HG03095 (cell line): ENCODE data around the gene UBE2S.

ENCODE experiments used
- ATAC-seq: cut with Tn5 transposase; IDR thresholded peaks from one replicate; pipeline ENCODE4 v1.9.1; 2021; ENCODE audit warnings: moderate library complexity; ENCODE audit not compliant: unreplicated experiment

The UBE2S gene

DNA sequence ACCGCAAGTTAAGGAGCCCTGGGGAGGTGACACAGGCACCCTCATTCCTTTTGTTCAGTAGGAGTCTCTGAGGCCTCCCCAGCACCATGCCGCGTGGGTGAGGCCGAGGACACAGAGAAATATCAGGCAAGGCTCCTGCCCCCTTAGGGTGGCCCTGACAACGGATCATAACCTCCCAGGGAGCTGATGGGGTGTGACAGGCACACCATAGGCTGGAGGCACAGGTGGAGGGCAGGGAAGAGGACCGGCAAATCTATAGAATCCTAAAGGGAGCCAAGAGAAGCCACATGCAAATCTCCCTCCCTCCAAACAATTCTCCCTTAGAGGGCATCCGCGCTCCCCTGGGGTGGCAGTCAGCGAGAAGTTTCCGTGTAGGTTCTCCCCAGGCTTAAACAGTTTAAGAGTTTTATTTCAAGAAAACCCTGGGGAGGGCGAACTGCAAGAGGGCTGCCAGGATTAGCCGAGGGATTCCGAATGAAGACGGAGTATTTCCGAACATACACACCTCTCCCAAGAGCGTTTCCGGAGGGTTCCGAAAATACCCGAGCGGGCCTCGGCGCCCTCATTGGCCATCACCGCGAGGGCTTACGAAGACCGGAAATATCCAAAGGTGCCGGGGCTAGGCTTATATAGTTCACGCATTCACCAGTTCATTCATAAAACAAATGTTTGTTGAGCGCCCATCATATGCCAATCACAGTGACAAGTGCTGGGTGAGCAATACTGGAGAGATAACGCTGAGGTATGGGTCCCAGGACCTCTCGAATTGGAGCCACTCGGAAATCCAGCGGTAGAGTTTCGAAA, 22.5 kb downstream of the UBE2S start:
- ATAC-seq, result peak; percentile 39

DNA sequence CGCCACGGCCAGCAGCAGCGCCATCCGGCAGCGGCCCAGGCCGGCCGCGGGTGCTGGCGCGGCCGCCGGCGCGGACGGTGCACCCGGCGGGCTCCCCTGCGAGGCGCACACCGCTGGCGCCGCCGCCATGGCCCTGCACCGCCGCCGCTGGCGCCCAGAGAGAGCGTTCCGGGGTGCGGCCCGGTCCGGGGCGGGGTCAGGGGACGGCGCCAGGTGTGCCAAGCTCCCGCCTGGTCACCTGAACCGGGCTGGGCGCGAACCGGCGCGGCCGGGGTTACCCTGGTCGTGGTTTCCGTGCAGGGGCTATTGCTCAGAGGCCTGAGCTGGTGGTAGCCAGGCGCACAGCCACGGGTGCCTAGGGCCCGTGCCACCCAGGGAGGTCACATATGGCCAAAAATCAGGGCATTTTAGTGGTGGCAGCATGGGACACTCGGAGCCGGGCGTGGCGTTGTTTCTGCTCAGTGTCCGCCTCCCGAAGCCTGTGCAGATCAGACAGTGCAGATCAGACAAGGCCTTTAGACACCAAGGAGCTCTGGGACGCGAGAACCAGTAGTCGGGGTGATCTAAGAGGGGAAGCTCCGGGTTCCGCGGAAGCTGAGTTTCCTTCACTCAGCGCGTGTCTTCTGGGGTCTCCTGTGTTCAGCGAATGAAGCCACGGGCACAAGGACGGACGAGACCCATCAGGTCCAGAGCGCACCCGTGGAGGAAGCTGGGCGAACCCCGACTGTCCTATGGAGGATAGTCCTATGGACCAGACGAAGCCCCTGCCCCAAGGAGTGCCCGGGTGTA, 23.3 kb downstream of the UBE2S start, which contains the start of gene TMEM238:
Gene TMEM238, minus strand, starts transcription at position 162 of the 789 bp plus-strand sequence. Its CDS starts 33 bp downstream, at position 129.
- ATAC-seq, result no peak

- ATAC-seq, result no peak
Observed at GRCh38 chr19:55383279-55384130, 24.1 kb downstream of the UBE2S start.

- ATAC-seq, result no peak
Observed at GRCh38 chr19:55382522-55383054, 25.0 kb downstream of the UBE2S start.

GRCh38 chr19:55382013-55382412, 25.6 kb downstream of the UBE2S start:
- no peak for ATAC-seq

GRCh38 chr19:55379174-55379573, 28.4 kb downstream of the UBE2S start:
- no peak for ATAC-seq

DNA sequence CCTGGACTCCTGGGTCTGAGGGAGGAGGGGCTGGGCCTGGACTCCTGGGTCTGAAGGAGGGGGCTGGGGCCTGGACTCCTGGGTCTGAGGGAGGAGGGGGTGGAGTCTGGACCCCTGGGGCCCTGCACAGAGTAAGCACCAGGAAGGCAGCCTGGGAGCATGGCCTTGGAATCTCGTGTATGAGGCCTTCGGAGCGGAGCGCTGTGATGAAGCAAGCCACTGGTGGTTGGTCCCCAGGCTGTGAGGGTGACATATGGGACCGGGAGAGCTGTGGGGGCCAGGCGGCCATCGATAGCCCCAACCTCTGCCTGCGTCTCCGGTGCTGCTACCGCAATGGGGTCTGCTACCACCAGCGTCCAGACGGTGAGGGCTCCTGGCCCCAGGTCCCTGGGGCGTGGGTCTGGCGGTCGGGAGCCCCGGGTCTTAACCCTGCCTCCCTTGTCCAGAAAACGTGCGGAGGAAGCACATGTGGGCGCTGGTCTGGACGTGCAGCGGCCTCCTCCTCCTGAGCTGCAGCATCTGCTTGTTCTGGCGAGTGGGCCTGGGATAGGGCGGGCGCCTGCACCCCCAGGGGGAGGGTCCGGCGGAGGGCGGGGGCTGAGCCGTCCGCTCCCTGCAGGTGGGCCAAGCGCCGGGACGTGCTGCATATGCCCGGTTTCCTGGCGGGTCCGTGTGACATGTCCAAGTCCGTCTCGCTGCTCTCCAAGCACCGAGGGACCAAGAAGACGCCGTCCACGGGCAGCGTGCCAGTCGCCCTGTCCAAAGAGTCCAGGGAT, 30.0 kb downstream of the UBE2S start:
- no peak for ATAC-seq

DNA sequence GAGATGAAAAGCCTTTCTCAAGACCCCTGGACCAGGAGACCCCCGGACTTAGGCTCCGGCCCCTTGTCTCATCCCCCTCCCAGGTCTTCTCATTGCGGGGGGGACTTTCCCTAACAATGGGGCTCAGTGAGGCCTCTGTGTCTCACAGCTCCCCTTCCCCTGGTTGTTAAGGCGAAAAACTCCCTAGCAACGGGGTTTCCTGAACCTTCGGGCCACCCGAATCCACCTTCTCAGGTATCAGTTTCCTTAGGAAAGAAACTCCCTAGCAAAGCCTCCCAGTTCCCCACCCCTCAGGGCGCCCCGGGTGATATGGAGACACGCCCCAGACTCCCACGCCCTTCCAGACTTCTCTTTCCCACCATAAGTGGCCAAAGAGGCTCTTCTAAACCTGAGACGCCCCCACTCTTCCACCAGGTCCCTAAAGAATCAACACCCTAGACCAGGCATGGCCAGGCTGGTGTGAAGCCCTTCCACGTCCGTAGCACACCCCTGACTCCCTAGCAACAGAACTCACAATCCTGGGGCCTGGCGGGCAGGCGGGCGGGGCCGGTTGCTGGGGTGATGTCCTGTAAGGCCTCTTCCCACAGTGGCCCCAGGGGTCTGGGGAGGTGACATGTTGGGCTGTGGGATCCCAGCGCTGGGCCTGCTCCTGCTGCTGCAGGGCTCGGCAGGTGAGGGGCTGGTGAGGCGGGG, 31.2 kb downstream of the UBE2S start, which contains the start of gene TMEM190:
Gene TMEM190, plus strand, starts transcription at position 586 of the 693 bp plus-strand sequence. Its CDS starts 28 bp downstream, at position 614.
- ATAC-seq, result no peak

GRCh38 chr19:55373993-55374757, 33.4 kb downstream of the UBE2S start:
- no peak for ATAC-seq

- no peak for ATAC-seq
Observed at GRCh38 chr19:55373306-55373992, 34.1 kb downstream of the UBE2S start.

GRCh38 chr19:55372316-55373081, 35.1 kb downstream of the UBE2S start:
- ATAC-seq, result no peak

GRCh38 chr19:55370305-55370988, 37.1 kb downstream of the UBE2S start, which contains the start of gene IL11:
IL11 (minus strand) TSS chr19:55370463; CDS start chr19:55370310, 153 bp downstream.
- no peak for ATAC-seq

DNA sequence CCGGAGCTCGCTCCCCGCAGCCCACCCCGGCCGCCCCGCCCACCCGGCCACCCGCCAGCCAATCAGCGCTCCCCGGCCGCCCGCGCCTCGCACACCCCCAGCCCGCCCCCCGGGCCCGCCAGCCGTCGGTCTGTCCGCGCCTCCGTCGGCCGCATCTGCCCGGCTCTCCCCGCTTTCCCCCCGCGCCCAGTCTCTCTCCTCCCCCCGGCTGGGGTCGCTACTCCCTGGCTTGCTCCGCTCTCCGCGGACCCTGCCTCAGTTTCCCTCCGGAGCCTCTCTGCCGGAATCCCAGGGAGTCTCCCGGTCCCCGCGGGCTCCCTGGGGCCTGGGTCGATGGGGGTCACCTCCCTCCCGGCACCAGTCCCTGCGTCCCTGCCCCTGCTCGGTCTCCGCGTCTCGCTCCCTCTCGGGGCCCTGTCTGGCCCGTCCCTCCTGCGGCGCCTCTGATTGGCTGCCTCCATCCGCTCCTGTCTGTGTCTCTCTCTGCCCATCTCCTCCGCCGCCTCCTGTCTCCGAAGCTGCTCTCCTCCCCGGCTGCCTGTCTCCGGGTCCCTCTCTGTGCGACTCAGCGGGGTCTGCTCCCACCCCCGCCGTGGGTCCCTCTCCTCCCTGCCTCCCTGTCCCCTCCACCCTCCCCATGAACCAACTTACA, 37.8 kb downstream of the UBE2S start:
- ATAC-seq, result no peak

DNA sequence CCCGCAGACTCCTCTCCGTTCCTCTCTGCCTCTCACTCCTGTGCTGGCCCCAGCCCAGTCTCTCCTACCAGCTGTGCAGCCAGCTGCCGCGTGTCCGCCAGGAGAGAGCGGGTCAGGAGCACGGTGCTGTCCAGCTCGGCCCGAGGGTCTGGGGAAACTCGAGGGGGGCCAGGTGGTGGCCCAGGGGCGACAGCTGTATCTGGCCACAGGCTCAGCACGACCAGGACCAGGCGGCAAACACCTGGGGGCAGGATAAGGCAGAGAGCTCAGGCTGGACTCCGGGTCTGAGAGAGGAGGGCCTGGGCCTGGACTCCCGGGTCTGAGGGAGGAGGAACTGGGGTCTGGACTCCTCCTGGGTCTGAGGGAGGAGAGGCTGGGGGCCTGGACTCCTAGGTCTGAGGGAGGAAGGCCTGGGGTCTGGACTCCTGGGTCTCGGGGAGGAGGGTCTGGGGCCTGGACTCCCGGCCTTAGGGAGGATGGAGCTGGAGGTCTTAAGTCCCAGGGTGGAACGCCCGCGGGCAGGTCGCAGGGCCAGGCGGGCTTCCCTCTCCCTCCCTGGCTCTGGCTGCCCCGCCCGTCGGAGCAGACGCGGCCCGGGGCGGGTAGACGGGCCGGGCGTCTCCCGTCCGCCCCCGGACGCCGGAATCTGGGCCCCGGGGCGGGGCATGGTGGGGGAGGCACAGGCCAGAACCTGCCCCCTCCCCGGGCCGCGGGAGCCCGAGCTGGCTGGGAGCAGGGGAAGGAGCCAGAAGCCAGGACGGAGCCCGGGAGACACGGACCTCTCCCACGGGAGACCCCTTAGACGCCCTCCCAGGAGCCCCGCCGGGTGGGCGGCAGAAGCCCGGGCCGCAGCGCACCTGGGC, 38.7 kb downstream of the UBE2S start:
- no peak for ATAC-seq

DNA sequence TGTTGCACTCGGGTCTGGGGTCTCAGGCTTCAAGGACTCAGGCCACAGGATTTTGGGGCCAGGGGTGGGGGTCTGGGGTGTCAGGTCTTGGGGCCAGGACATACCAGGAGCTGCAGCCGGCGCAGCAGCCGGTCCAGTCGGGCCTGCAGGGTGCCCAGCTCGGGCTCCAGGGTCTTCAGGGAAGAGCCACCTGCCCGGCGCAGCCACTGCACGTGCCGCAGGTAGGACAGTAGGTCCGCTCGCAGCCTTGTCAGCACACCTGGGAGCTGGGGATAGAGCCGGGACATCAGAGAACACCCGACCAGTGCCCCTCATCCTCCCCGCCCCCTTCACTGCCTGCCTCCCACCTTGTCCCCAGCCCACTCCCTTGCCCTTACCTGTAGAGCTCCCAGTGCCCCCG, 39.5 kb downstream of the UBE2S start:
- no peak for ATAC-seq
